Measurements from ENCODE around the gene CA11. TPM values are rescaled to one million over a fixed set of nuclear protein-coding genes. Genes with fewer than 3 reads are reported as not detected.
A peak's percentile ranks its signal among the peaks of the same experiment; 100 is the strongest.

The CA11 gene
- total RNA-seq, 2 donors from 2014 or later, result 1.4 to 2.7 TPM

DNA sequence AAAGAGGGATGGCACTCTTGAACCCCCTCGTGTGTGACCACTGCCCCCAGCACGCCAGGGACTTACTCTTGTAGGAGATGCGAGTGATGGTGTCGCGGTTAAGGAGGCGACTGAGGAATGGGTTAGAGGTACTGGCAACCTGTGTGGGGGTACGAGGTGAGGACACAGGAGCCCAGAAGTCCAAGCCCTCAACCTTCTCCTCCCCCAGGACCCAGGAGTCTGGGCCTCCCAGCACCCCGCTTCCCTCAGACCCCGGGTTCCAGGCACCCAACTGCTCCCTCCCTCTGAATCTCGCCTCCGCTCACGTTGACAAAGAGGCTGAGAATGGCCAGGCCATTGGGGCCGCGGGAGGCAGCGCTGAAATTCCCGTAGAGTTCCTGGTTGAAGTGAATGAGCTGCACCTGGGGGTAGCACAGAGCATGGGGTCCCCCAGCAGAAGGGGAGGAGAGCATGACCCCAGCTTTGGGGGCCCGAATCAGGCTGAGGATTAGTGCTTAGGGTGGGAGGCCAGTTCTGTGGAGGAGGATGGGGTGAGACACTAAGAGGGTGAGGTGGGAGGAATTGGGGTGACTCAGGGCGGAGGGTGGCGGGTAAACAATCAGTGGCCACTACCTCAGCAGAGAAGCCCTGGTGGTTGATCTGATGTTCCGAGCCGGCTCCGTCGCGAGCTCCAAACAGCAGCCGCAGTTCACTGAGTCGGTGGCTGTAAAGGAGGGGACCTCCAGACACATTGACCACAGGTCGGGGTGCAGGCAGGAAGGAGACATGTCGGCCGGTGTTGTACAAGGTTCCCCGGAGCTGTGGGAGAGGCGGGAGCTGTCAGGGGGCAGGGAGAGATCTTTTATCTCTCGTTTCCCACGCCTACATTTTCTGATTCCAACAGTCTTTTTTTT lies 6.3 kb downstream of the CA11 start:
- intact Hi-C loops (cut with DNase I), result no loop called here
- Histone ChIP-seq H3K27me3 (no peaks in the 10 kb centered on the region), H3K36me3 (no peaks in the 10 kb centered on the region), H3K4me3 (no peak overlapping the region), H3K9ac (ENCODE audit: low read depth in 2 of 2, low read length in 2 of 2) (no peak overlapping the region), H3K4me1 (peaks cover 4% of the 10 kb centered on the region), H3K9me3 (no peaks in the 10 kb centered on the region), H3K27ac (no peak overlapping the region)
- TF ChIP-seq, protein P1, sequence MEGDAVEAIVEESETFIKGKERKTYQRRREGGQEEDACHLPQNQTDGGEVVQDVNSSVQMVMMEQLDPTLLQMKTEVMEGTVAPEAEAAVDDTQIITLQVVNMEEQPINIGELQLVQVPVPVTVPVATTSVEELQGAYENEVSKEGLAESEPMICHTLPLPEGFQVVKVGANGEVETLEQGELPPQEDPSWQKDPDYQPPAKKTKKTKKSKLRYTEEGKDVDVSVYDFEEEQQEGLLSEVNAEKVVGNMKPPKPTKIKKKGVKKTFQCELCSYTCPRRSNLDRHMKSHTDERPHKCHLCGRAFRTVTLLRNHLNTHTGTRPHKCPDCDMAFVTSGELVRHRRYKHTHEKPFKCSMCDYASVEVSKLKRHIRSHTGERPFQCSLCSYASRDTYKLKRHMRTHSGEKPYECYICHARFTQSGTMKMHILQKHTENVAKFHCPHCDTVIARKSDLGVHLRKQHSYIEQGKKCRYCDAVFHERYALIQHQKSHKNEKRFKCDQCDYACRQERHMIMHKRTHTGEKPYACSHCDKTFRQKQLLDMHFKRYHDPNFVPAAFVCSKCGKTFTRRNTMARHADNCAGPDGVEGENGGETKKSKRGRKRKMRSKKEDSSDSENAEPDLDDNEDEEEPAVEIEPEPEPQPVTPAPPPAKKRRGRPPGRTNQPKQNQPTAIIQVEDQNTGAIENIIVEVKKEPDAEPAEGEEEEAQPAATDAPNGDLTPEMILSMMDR (IDR thresholded peaks at IDR 0.05), result no peak
- no peak for DNase-seq

DNA sequence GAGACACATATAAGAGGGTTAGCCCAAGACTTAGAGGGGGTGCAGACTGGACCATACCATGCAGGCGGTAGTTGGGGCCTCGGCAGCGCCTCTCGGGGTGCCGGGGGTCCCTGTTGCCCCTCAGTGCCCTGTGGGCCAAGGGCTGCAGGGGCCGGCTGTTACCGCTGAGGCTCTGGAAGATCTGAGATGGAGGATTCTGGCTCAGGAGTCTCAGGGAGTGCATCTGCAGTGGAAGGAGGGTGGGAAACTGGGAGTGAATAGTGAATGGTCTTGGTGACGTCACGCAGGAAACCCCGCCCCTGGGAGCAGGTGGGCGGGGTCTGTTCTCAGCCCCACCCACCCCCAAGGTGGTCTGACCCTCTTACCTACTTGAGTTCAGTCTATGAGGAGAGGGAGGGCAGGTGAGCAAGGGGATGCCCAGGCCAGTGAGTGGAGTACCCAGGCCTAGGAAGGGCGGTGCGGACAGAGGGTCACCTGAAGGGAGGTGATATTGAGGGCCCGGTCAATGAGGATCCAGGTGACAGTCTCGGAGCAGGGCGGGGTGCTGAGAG lies 7.1 kb downstream of the CA11 start:
- peaks cover 9% of the 10 kb centered on the region for H3K4me1 ChIP-seq
- TF ChIP-seq, protein P1 (IDR thresholded peaks at IDR 0.05), result no peak
- H3K36me3 ChIP-seq, result no peaks in the 10 kb centered on the region
- H3K9me3 ChIP-seq, result no peaks in the 10 kb centered on the region
- H3K4me3 ChIP-seq, result no peak overlapping the region
- DNase-seq, result peak; percentile 41
- peak overlapping the region; percentile 93 for H3K27ac ChIP-seq
- no peaks in the 10 kb centered on the region for H3K27me3 ChIP-seq
- peak overlapping the region; percentile 61 to 70 for H3K9ac ChIP-seq (ENCODE audit: low read depth in 2 of 2, low read length in 2 of 2)
- intact Hi-C loops (cut with DNase I), result no loop called here

DNA sequence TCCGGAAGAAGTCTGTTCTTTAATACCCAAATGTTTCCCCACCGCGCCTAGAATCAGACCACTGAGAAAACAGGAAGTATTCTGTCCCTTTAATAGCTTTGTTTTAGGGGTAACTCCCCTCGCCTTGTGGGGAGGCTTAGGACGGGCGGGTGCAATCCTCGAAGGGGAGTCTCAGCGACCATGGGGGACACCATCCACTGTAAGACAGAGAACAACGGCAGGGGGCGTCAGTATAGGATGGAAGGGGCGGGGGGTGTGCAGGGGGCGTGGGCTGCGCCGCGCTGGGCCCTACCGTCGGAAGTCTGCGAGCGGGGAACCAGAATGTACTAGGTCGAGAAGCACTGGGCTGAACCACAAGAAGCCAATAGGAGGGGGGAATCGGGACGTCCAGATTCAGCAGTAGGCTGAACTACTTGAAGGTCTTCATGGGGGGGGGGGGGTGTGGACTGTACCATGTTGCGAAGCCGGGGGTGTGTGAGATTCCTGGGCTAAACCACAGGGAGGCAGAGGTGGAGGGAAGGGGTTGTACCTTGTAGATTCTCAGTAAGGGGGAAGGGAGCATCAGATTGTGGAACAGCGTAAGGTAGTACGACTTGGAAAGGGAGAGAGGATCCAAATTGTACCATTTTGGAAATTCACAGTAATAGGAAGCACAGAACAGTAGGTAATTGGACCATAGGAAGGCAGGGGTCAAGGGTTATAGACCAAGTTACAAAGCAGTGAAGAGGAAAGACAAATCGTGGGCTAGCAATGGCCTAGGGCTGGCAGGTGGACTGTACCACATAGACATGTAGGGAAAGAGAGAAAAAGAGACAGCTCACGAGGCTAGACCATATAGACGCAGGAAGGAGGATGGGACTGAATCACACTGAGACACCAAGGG lies 7.8 kb downstream of the CA11 start:
- no peaks in the 10 kb centered on the region for H3K36me3 ChIP-seq
- H3K27me3 ChIP-seq, result no peaks in the 10 kb centered on the region
- peak overlapping the region; percentile 70 to 99 for H3K9ac ChIP-seq (ENCODE audit: low read depth in 2 of 2, low read length in 2 of 2)
- H3K9me3 ChIP-seq, result no peaks in the 10 kb centered on the region
- peak overlapping the region; percentile 93 for H3K27ac ChIP-seq
- intact Hi-C loops (cut with DNase I), result no loop called here
- TF ChIP-seq, protein P1 (IDR thresholded peaks at IDR 0.05), result no peak
- H3K4me1 ChIP-seq, result peaks cover 16% of the 10 kb centered on the region
- DNase-seq, result peak; percentile 84
- peak overlapping the region; percentile 81 for H3K4me3 ChIP-seq

DNA sequence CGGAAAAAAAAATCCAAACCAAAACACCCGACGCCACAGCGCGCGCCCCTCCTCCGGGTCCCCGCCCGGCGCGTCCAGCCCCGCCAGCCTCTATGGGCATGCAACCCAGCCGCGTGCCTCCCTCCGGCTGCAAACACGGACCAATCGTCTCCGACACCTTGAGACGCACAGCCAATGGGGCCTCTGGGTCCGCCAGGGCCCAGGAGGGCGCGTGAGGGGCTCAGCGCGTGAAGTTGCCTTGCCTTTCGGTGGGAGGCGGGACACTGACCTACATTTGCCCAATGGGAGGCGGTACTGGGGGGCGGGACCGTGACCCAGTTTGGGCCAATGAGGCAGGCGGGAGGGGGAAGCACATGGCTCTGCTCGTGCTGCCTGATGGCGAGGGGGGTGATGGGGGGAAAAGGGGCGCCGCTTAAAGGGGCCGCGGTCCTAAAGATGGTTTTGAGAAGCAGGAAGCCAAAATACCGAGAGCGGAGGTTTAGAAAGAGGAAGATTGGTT lies 8.5 kb downstream of the CA11 start:
- Histone ChIP-seq H3K4me3 (peak overlapping the region; percentile 81), H3K9ac (ENCODE audit: low read depth in 2 of 2, low read length in 2 of 2) (peak overlapping the region; percentile 70 to 99), H3K27me3 (no peaks in the 10 kb centered on the region), H3K27ac (peak overlapping the region; percentile 93), H3K36me3 (no peaks in the 10 kb centered on the region), H3K4me1 (peaks cover 21% of the 10 kb centered on the region), H3K9me3 (no peaks in the 10 kb centered on the region)
- peak; percentile 99 for DNase-seq
- TF ChIP-seq, protein P1 (IDR thresholded peaks at IDR 0.05), result no peak
- intact Hi-C loops (cut with DNase I), result no loop called here

DNA sequence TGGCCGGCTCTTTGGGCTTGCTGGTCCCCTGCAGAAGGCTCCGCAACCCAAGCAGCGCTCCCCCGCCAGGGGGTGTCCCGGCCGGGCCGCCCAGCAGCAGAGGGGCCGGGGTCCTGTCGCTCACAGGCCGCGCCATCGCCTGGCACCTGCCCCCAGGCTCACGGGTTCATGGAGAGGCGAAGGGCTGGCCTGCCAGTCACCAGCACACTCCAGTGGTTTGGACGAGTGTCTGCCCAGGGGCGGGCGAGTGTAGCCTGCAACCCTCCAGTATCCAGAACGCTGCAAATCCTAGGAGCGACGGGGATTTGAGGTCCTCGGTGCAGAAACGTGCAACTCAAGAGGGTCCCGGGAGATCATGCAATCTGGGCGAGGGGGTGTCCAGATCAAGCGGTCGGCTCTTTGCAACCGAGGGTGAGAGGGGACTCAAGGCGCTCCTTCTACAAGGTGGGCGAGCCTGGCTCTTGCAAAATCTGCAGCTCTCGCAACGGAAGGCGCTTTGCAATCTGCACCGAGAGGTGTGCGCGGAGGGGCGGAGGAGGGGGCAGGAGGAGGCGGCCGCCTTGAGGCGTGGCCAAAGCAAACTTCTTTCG lies 9.0 kb downstream of the CA11 start, which contains the start of gene DBP:
Gene DBP (minus strand): TSS at position 521 of the 590 bp plus-strand sequence. CDS start 385 bp downstream, at position 136.
- H3K27me3 ChIP-seq, result no peaks in the 10 kb centered on the region
- no peaks in the 10 kb centered on the region for H3K36me3 ChIP-seq
- H3K9me3 ChIP-seq, result no peaks in the 10 kb centered on the region
- TF ChIP-seq, protein P1 (IDR thresholded peaks at IDR 0.05), result no peak
- no peak for DNase-seq
- peak within 1 kb of the TSS; percentile 93 for H3K27ac ChIP-seq
- peaks cover 21% of the 10 kb centered on the region for H3K4me1 ChIP-seq
- peak within 1 kb of the TSS; percentile 81 for H3K4me3 ChIP-seq
- peak within 1 kb of the TSS; percentile 82 to 99 for H3K9ac ChIP-seq (ENCODE audit: low read depth in 2 of 2, low read length in 2 of 2)
- intact Hi-C loops (cut with DNase I), result no loop called here

Data from colonic mucosa (tissue), 4 donors.